Hepatocyte (in vitro differentiated cells): Measurements from ENCODE around the gene CBY1. TPM values are rescaled to one million over a fixed set of nuclear protein-coding genes. Genes with fewer than 3 reads are reported as not detected.

Source experiments
- DNase-seq: peaks from one replicate; pipeline ENCODE4 v3.0.0-alpha.2; 2016; ENCODE audit warnings: low spot score
- H2AFZ ChIP-seq: fragments of 200-600 bp; sonication (generic); 2 replicates; pipeline ENCODE4 v1.6.0; 2016; ENCODE audit warnings: antibody characterized with exemption, mild to moderate bottlenecking
- H3K27ac ChIP-seq: fragments of 200-600 bp; sonication (generic); 2 replicates; pipeline ENCODE4 v1.5.1; 2016; ENCODE audit warnings: mild to moderate bottlenecking
- H3K27me3 ChIP-seq: fragments of 200-600 bp; sonication (generic); 2 replicates; pipeline ENCODE4 v1.6.1; 2016
- H3K36me3 ChIP-seq: fragments of 200-600 bp; sonication (generic); replicated peaks from 2 replicates; pipeline ENCODE4 v1.5.1; 2016; ENCODE audit warnings: low read depth; ENCODE audit not compliant: insufficient read depth
- H3K4me1 ChIP-seq: fragments of 200-600 bp; sonication (generic); 2 replicates; pipeline ENCODE4 v1.5.1; 2016; ENCODE audit warnings: mild to moderate bottlenecking, moderate library complexity; ENCODE audit not compliant: insufficient read depth
- H3K4me2 ChIP-seq: fragments of 200-600 bp; sonication (generic); 2 replicates; pipeline ENCODE4 v1.6.0; 2016
- H3K4me3 ChIP-seq: fragments of 200-600 bp; sonication (generic); 2 replicates; pipeline ENCODE4 v1.5.1; 2016; ENCODE audit warnings: mild to moderate bottlenecking
- H3K79me2 ChIP-seq: fragments of 200-600 bp; sonication (generic); 2 replicates; pipeline ENCODE4 v1.6.0; 2017; ENCODE audit warnings: mild to moderate bottlenecking
- H3K9me2 ChIP-seq: fragments of 200-600 bp; sonication (generic); replicated peaks from 2 replicates; pipeline ENCODE4 v1.6.0; 2017; ENCODE audit warnings: mild to moderate bottlenecking; ENCODE audit not compliant: insufficient read depth
- H3K9me3 ChIP-seq: fragments of 200-600 bp; sonication (generic); 2 replicates; pipeline ENCODE4 v1.5.1; 2016; ENCODE audit warnings: low read depth, mild to moderate bottlenecking
- H4K20me1 ChIP-seq: fragments of 200-600 bp; sonication (generic); 2 replicates; pipeline ENCODE4 v1.6.0; 2016; ENCODE audit warnings: mild to moderate bottlenecking; ENCODE audit not compliant: insufficient read depth, poor library complexity, severe bottlenecking
- EZH2 ChIP-seq: fragments of 200-600 bp; sonication (generic); IDR thresholded peaks from 2 replicates; pipeline ENCODE4 v1.6.1; 2016; ENCODE audit warnings: antibody characterized with exemption, mild to moderate bottlenecking, borderline replicate concordance
- EZH2phosphoT487 ChIP-seq: fragments of 200-600 bp; sonication (generic); IDR thresholded peaks from one replicate; pipeline ENCODE4 v1.6.1; 2018; ENCODE audit warnings: antibody characterized with exemption, mild to moderate bottlenecking, low read depth, moderate library complexity; ENCODE audit not compliant: unreplicated experiment, severe bottlenecking
- WGBS: methylation state at CpG from one replicate; pipeline ENCODE4 v1.1.6; 2016; ENCODE audit warnings: low lambda C conversion rate; ENCODE audit errors: missing lambda C conversion rate; 5-methylcytosine and 5-hydroxymethylcytosine counted together
- polyA plus RNA-seq: library from polyadenylated mRNA; unstranded; fragments of >200 nt; fragmentation: Nextera tagmentation; extraction: Ambion mirVana; gene quantifications from 2 replicates; pipeline ENCODE4 v1.2.1, GENCODE V29; 2016
- total RNA-seq: library from RNA; depleted of rRNA; stranded (reverse); fragments of >200 nt; gene quantifications from 2 replicates; pipeline ENCODE4 v1.2.3, GENCODE V29; 2014
- TF ChIP-seq, protein P1 (sequence below): fragments of 200-600 bp; sonication (generic); IDR thresholded peaks from 2 replicates; pipeline ENCODE4 v1.5.1; 2016; ENCODE audit warnings: antibody characterized with exemption, mild to moderate bottlenecking; ENCODE audit not compliant: poor library complexity

The CBY1 gene
- total and polyA plus RNA-seq, 2 experiments from 2014 or later: 19.7 to 35.8 TPM

GRCh38 chr22:38706901-38707195 lies 50.4 kb downstream of the CBY1 start:
- Histone ChIP-seq H3K27me3 (no peaks in the 10 kb centered on the region), H3K79me2 (peaks cover 56% of the 10 kb centered on the region), H3K4me2 (peak overlapping the region; percentile 90), H4K20me1 (peaks cover 53% of the 10 kb centered on the region), H2AFZ (peak overlapping the region; percentile 43), H3K9me3 (no peaks in the 10 kb centered on the region), H3K27ac (peak overlapping the region; percentile 83), H3K36me3 (no peaks in the 10 kb centered on the region), H3K9me2 (no peaks in the 10 kb centered on the region), H3K4me1 (peaks cover 18% of the 10 kb centered on the region), H3K4me3 (peak overlapping the region; percentile 23)
- 8% methylated on average over 4 of the region's 4 CpGs for WGBS
- TF ChIP-seq EZH2: no peak
- TF ChIP-seq, protein P1, sequence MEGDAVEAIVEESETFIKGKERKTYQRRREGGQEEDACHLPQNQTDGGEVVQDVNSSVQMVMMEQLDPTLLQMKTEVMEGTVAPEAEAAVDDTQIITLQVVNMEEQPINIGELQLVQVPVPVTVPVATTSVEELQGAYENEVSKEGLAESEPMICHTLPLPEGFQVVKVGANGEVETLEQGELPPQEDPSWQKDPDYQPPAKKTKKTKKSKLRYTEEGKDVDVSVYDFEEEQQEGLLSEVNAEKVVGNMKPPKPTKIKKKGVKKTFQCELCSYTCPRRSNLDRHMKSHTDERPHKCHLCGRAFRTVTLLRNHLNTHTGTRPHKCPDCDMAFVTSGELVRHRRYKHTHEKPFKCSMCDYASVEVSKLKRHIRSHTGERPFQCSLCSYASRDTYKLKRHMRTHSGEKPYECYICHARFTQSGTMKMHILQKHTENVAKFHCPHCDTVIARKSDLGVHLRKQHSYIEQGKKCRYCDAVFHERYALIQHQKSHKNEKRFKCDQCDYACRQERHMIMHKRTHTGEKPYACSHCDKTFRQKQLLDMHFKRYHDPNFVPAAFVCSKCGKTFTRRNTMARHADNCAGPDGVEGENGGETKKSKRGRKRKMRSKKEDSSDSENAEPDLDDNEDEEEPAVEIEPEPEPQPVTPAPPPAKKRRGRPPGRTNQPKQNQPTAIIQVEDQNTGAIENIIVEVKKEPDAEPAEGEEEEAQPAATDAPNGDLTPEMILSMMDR: no peak
- no peak for TF ChIP-seq EZH2phosphoT487
- no peak for DNase-seq

- peak; percentile 56 for DNase-seq
- H3K9me2 ChIP-seq: no peaks in the 10 kb centered on the region
- H3K27me3 ChIP-seq: no peaks in the 10 kb centered on the region
- peak overlapping the region; percentile 83 for H3K27ac ChIP-seq
- H3K4me1 ChIP-seq: peaks cover 18% of the 10 kb centered on the region
- no peaks in the 10 kb centered on the region for H3K36me3 ChIP-seq
- H3K4me2 ChIP-seq: peak overlapping the region; percentile 90
- peaks cover 58% of the 10 kb centered on the region for H4K20me1 ChIP-seq
- no peak for TF ChIP-seq EZH2
- TF ChIP-seq, protein P1: no peak
- TF ChIP-seq EZH2phosphoT487: no peak
- WGBS: 18% methylated on average over 2 of the region's 2 CpGs
- no peaks in the 10 kb centered on the region for H3K9me3 ChIP-seq
- H3K4me3 ChIP-seq: peak overlapping the region; percentile 23
- H2AFZ ChIP-seq: no peak overlapping the region
- peaks cover 61% of the 10 kb centered on the region for H3K79me2 ChIP-seq
These were observed 50.9 kb downstream of the CBY1 start for GRCh38 chr22:38707346-38707745.

GRCh38 chr22:38707984-38708383 lies 51.5 kb downstream of the CBY1 start:
- H4K20me1 ChIP-seq: peaks cover 64% of the 10 kb centered on the region
- no peak overlapping the region for H3K4me3 ChIP-seq
- TF ChIP-seq EZH2 (no peak), EZH2phosphoT487 (no peak)
- TF ChIP-seq, protein P1: no peak
- H3K9me2 ChIP-seq: no peaks in the 10 kb centered on the region
- peaks cover 67% of the 10 kb centered on the region for H3K79me2 ChIP-seq
- 88% methylated on average over 3 of the region's 3 CpGs for WGBS
- no peak for DNase-seq
- no peaks in the 10 kb centered on the region for H3K9me3 ChIP-seq
- H3K4me2 ChIP-seq: peak overlapping the region; percentile 90
- H3K36me3 ChIP-seq: no peaks in the 10 kb centered on the region
- H3K27ac ChIP-seq: peak overlapping the region; percentile 45
- peaks cover 18% of the 10 kb centered on the region for H3K4me1 ChIP-seq
- H2AFZ ChIP-seq: no peak overlapping the region
- no peaks in the 10 kb centered on the region for H3K27me3 ChIP-seq

DNA sequence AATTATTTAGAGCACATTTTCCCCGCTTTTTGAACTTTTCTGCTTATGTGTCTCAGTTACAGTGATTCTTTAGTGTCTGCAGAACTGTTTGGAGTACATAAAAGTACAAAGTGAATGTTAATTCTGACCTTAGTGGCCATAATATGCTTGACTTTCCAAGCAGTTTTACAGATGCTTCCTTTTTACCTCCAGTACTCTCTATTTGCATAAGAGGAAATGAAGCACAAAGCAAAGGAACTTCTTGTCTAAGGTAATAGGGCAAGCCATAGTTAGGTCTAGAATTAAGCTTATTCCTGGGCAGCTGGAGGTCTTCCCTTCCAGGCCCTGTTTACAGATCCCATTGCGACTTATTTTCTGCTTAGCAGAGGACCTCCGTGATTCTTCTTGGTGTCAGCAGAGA lies 52.9 kb downstream of the CBY1 start:
- Histone ChIP-seq H3K9me3 (no peaks in the 10 kb centered on the region), H4K20me1 (peaks cover 76% of the 10 kb centered on the region), H3K4me2 (no peak overlapping the region), H3K9me2 (no peaks in the 10 kb centered on the region), H3K27me3 (no peaks in the 10 kb centered on the region), H2AFZ (no peak overlapping the region), H3K27ac (no peak overlapping the region), H3K36me3 (no peaks in the 10 kb centered on the region), H3K79me2 (peaks cover 80% of the 10 kb centered on the region), H3K4me3 (no peak overlapping the region), H3K4me1 (peaks cover 18% of the 10 kb centered on the region)
- TF ChIP-seq, protein P1: no peak
- no peak for TF ChIP-seq EZH2
- no peak for TF ChIP-seq EZH2phosphoT487
- 88% methylated on average over 3 of the region's 3 CpGs for WGBS
- no peak for DNase-seq
